Heart left ventricle (tissue), 16 donors: ENCODE results near the gene RIF1. TPM values are rescaled to one million over a fixed set of nuclear protein-coding genes. Genes with fewer than 3 reads are reported as not detected.

Experiments used
- ATAC-seq, 4 donors: fragments of 200-7000 bp; cut with Tn5 transposase; one replicate each; pipeline ENCODE4 v1.9.1; 2020 to 2022; ENCODE audit warnings: moderate library complexity in 4 of 4, mild to moderate bottlenecking in 3 of 4, moderate number of reproducible peaks in 1 of 4
- DNase-seq, 5 donors: peaks; one replicate each; pipeline ENCODE4 v3.0.0-alpha.2; 2020
- H3K27ac ChIP-seq, 12 donors: fragments of 200-600 bp; sonication (generic) in 4 of 12; one replicate each; pipeline versions ENCODE4 v1.5.0 to v1.8.0; 2016 to 2022; ENCODE audit warnings: mild to moderate bottlenecking in 2 of 12
- H3K27me3 ChIP-seq, 9 donors: fragments of 200-600 bp; sonication (generic) in 2 of 9; one replicate each; pipeline versions ENCODE4 v1.5.1 to v1.8.0; 2016 to 2022; ENCODE audit warnings: mild to moderate bottlenecking in 3 of 9
- H3K36me3 ChIP-seq, 9 donors: fragments of 200-600 bp; sonication (generic) in 2 of 9; one replicate each; pipeline versions ENCODE4 v1.5.0 to v1.8.0; 2018 to 2022; ENCODE audit warnings: mild to moderate bottlenecking in 2 of 9
- H3K4me1 ChIP-seq, 12 donors: fragments of 200-600 bp; sonication (generic) in 4 of 12; one replicate each; pipeline versions ENCODE4 v1.5.0 to v1.8.0; 2016 to 2022; ENCODE audit warnings: mild to moderate bottlenecking in 3 of 12
- H3K4me3 ChIP-seq, 12 donors: fragments of 200-600 bp; sonication (generic) in 4 of 12; one replicate each; pipeline versions ENCODE4 v1.5.0 to v1.8.0; 2017 to 2022; ENCODE audit warnings: mild to moderate bottlenecking in 9 of 12, moderate library complexity in 4 of 12
- H3K9me3 ChIP-seq, 12 donors: fragments of 200-600 bp; sonication (generic) in 4 of 12; one replicate each; pipeline versions ENCODE4 v1.5.0 to v1.8.0; 2016 to 2022; ENCODE audit warnings: mild to moderate bottlenecking in 1 of 12
- POLR2A ChIP-seq, 2 donors: fragments of 450-650 bp; IDR thresholded peaks; one replicate each; pipeline ENCODE4 v1.6.1; 2017; ENCODE audit warnings: antibody characterized with exemption in 2 of 2, mild to moderate bottlenecking in 2 of 2, moderate library complexity in 2 of 2
- WGBS, 4 donors: extraction: QIAGEN DNeasy Blood & Tissue Kit in 2 of 4; methylation state at CpG; one replicate each; pipeline versions ENCODE4 v1.1.5 to v1.1.7; 2013 to 2018; 5-methylcytosine and 5-hydroxymethylcytosine counted together
- intact Hi-C, 10 donors: fragments of 100-400 bp; cut with DNase I; formaldehyde crosslinking; loops; one replicate each; pipeline versions ENCODE4 v1.11.1 to v1.14.2; 2022
- microRNA-seq, 4 donors: library from miRNA; unstranded; fragments of <30 nt; microRNA quantifications; one replicate each; pipeline versions ENCODE4 to v1.2.0, GENCODE V29; 2017 to 2020
- polyA plus RNA-seq, 2 donors: library from polyadenylated mRNA; stranded (reverse); fragments of 200-250 nt; gene quantifications; one replicate each; pipeline ENCODE4 v1.2.3, GENCODE V29; 2013
- total RNA-seq, 9 donors: library from RNA; depleted of rRNA in 2 of 9; stranded (reverse); fragments of >200 nt in 2 of 9; fragmentation: NEBNext Ultra II Directional in 3 of 9; extraction: Animal tissue kit (Norgen Biotek cat#: 25700) in 3 of 9; gene quantifications; one replicate each; pipeline versions ENCODE4 v1.1.0 to v1.2.4, GENCODE V29; 2016 to 2023
- TF ChIP-seq, protein P1 (sequence below), 12 donors: fragments of 200-600 bp; sonication (generic) in 4 of 12; IDR thresholded peaks; one replicate each; pipeline versions ENCODE4 v1.5.0 to v1.8.0; 2018 to 2022; ENCODE audit warnings: antibody characterized with exemption in 12 of 12, mild to moderate bottlenecking in 5 of 12
- donor health status: ischemic (EF 13 %, LVEDD 7.1; RV severe dilation, severe dysfunction).
- donor health status: healthy with polysubstance abuse.
- donor health status: DM: no; HTN: yes; CAD: no.
- donor health status: DM: no; HTN: no; CAD: no.
- donor health status: ischemic (EF 25% LVEDD 6.9; RV normal size, moderate dysfunction).
- donor health status: ischemic (EF 25% LVEDD 5.7; RV mildly dilated, moderate dysfunction).
- donor health status: healthy.
- donor health status: DM: yes; HTN: yes; CAD: no.
- donor health status: ischemic (EF 35%, LVEDD 5.7; RV mildly dilated, moderate dysfunction).
- donor health status: nonischemic (EF 11% LVEDD 7.7; RV severe dilation, severe dysfunction).
- donor health status: DM: yes; HTN: yes; CAD: no.
- donor health status: PGD.
- donor health status: ischemic (EF 29% LVEDD 5.4; RV normal size, mild dysfunction).
- donor health status: nonischemic (EF 23%, LVEDD 6.1; RV moderate dilation, normal function).

Gene RIF1
- total and polyA plus RNA-seq, 11 donors = 2.6 to 23.9 (median 14.1) TPM

DNA sequence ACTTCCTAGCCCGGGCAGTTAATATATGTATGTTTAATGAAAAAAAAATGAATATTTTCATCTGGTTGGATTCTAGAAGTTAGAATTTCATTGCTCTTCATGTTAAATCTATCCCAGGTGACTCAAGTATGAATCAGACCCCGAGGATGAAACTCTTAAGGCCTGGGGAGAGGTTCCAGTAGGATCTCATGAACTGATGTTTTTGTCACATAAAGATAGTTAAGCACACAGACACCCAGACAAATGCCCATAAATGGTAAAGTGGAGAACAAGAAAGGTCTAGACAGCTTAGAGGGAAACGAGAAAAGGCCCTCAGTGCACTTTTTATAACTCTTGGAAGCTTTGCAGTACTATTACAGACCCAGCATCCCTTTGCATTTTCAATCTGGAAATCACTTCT, 114.1 kb downstream of the RIF1 start:
- Histone ChIP-seq H3K4me3 (no peak overlapping the region), H3K27me3 (no peaks in the 10 kb centered on the region), H3K4me1 (no peaks in the 10 kb centered on the region), H3K27ac (no peak overlapping the region), H3K9me3 (no peaks in the 10 kb centered on the region), H3K36me3 (no peaks in the 10 kb centered on the region)
- 85 to 95% (median 90%) methylated on average over 3 of the region's 3 CpGs for WGBS, 4 donors
- ATAC-seq = no peak
- no peak for DNase-seq
- intact Hi-C loops = no loop called here
- no peak for TF ChIP-seq POLR2A (IDR thresholded peaks at IDR 0.05)
- TF ChIP-seq, protein P1, sequence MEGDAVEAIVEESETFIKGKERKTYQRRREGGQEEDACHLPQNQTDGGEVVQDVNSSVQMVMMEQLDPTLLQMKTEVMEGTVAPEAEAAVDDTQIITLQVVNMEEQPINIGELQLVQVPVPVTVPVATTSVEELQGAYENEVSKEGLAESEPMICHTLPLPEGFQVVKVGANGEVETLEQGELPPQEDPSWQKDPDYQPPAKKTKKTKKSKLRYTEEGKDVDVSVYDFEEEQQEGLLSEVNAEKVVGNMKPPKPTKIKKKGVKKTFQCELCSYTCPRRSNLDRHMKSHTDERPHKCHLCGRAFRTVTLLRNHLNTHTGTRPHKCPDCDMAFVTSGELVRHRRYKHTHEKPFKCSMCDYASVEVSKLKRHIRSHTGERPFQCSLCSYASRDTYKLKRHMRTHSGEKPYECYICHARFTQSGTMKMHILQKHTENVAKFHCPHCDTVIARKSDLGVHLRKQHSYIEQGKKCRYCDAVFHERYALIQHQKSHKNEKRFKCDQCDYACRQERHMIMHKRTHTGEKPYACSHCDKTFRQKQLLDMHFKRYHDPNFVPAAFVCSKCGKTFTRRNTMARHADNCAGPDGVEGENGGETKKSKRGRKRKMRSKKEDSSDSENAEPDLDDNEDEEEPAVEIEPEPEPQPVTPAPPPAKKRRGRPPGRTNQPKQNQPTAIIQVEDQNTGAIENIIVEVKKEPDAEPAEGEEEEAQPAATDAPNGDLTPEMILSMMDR (IDR thresholded peaks at IDR 0.05) = no peak

DNA sequence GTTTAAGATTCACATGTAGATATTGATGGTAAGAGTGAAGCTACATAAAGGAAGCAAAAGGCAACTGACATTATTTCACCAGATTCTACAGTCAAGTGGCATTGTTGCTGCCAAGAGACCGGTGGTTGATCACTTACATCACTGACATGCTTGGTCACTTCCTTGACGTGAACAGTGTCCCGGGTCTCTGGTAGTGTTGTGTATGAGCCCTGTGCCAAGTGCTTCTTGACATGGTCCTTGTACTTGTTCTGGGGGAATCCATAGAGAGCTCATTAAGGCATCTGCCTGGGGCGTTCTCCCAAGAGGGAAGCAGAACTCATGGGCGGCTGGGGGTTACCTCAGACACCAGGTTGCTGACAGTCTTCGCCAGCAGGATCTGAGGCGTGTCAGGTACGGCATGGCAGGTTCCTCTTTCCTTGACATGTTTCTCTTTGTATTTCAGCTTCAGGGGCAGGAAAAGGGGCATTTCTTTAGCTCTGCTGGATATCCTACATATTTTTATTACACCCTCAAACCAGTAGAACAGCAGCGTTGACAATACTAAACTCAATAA, 116.2 kb downstream of the RIF1 start:
- 72 to 87% (median 80%) methylated on average over 9 of the region's 9 CpGs for WGBS, 4 donors
- intact Hi-C loops = no loop called here
- Histone ChIP-seq H3K27ac (no peak overlapping the region), H3K36me3 (no peaks in the 10 kb centered on the region), H3K9me3 (no peaks in the 10 kb centered on the region), H3K4me3 (no peak overlapping the region), H3K27me3 (no peaks in the 10 kb centered on the region), H3K4me1 (no peaks in the 10 kb centered on the region)
- DNase-seq (no peak), ATAC-seq (peak in 1 of 4 donors; percentile 38)
- TF ChIP-seq, protein P1 (IDR thresholded peaks at IDR 0.05) = no peak
- TF ChIP-seq POLR2A (IDR thresholded peaks at IDR 0.05) = no peak

DNA sequence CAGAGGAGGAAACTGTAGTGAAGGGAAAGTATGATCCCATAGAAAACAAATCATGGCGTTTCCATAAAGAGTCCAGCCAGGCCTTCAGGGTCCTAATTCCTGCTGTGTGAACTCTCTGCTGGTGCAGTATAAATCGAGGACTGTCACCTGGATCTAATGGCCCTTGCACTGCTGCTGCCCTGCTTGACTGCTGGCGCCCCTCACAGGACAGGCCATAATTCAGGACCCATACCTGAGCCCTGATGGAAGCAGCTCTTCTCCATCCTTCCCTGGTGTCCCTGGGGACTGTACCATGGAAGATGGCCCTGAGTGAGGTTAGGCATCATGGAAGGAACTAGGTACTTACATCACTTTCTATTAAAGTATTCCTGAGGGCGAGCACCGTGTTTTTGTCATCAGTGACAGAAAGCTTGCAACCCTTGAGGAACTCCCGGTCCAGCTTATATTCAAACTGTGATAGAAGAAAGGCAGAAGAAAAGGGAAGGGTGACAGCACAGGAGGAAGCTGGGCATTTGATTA, 116.9 kb downstream of the RIF1 start:
- H3K36me3 ChIP-seq = no peaks in the 10 kb centered on the region
- ATAC-seq (peak in 1 of 4 donors; percentile 24), DNase-seq (no peak)
- no peak for TF ChIP-seq POLR2A (IDR thresholded peaks at IDR 0.05)
- TF ChIP-seq, protein P1 (IDR thresholded peaks at IDR 0.05) = no peak
- 90 to 95% (median 94%) methylated on average over 6 of the region's 6 CpGs for WGBS, 4 donors
- no peak overlapping the region for H3K4me3 ChIP-seq
- intact Hi-C loops = no loop called here
- H3K27ac ChIP-seq = no peak overlapping the region
- H3K9me3 ChIP-seq = no peaks in the 10 kb centered on the region
- H3K4me1 ChIP-seq = no peaks in the 10 kb centered on the region
- H3K27me3 ChIP-seq = no peaks in the 10 kb centered on the region

Small RNAs within 50 kb of the gene (microRNA-seq; reads per million reads assigned to microRNA genes)
- gene MIR4773-1 (0 reads per million in 4 donors), gene MIR4773-2 (0 reads per million in 4 donors)

Other genes with a start within 250 kb of the RIF1 start
- gene RBM43, start 148.0 kb upstream of the RIF1 start, total RNA-seq = 1 to 10 TPM in 7 of 9 donors, under 1 TPM in 2; 0.81 to 5.9 (median 1.9) TPM
- gene RBM43, start 148.0 kb upstream of the RIF1 start, polyA plus RNA-seq = 1 to 10 TPM; 1.1 to 1.2 TPM
- 10 to 100 TPM in 1 of 9 donors, 1 to 10 TPM in 8; 1.7 to 15.9 (median 3.7) TPM for gene NMI, start 120.2 kb upstream of the RIF1 start, total RNA-seq
- gene NMI, start 120.2 kb upstream of the RIF1 start, polyA plus RNA-seq = 1 to 10 TPM; 2.4 to 5.1 TPM
- 1 to 10 TPM; 1.6 to 8.1 (median 2.6) TPM for gene TNFAIP6, start 52.3 kb upstream of the RIF1 start, total RNA-seq
- 1 to 10 TPM; 1.7 to 4.3 TPM for gene TNFAIP6, start 52.3 kb upstream of the RIF1 start, polyA plus RNA-seq